ENCODE measurements around the gene BACE1-AS. TPM values are rescaled to one million over a fixed set of nuclear protein-coding genes. Genes with fewer than 3 reads are reported as not detected.

Gene BACE1-AS
- total RNA-seq, 2 experiments from 2014 or later = 4.4 to 8.0 TPM

GRCh38 chr11:117327567-117328374, 36.6 kb downstream of the BACE1-AS start, which contains the start of gene CEP164:
CEP164 (plus strand) TSS chr11:117327854; CDS start chr11:117338587, 10,733 bp downstream.
- POLR2A ChIA-PET = interaction anchor here (0.5 to 1.7 kb wide), 11 partner anchors 14 to 648 kb away, joined by 3 to 6 read pairs (median 3); no protein-coding TSS in a partner anchor
- intact Hi-C loops (cut with micrococcal nuclease; ENCODE audit: unreplicated experiment) = loop anchor here (2.0 kb wide), 1 partner anchor 95 kb away; the partner anchor contains the start of genes PCSK7 and RNF214
- Histone ChIP-seq H2AFZ (ENCODE audit: low read length) (peak within 1 kb of the TSS; percentile 87), H3K79me2 (ENCODE audit: insufficient read depth, low read depth, low read length) (no peaks in the 10 kb centered on the region), H3K36me3 (ENCODE audit: insufficient read depth, low read length) (no peaks in the 10 kb centered on the region), H4K20me1 (ENCODE audit: insufficient read depth, low read length) (no peaks in the 10 kb centered on the region), H3K4me1 (ENCODE audit: insufficient read depth, low read length, poor library complexity, severe bottlenecking) (peaks cover 10% of the 10 kb centered on the region), H3K9me2 (ENCODE audit: insufficient read depth, low read length) (no peaks in the 10 kb centered on the region), H3K9me3 (ENCODE audit: low read length) (no peaks in the 10 kb centered on the region), H3K4me3 (ENCODE audit: low read depth, low read length, poor library complexity, severe bottlenecking) (peak within 1 kb of the TSS; percentile 92), H3K27ac (ENCODE audit: low read depth, low read length, poor library complexity, severe bottlenecking) (peak within 1 kb of the TSS; percentile 60), H3K4me2 (ENCODE audit: low read length) (peak within 1 kb of the TSS; percentile 97)
- peak; percentile 98 for DNase-seq (ENCODE audit: low spot score)
- no TSS peak for BruUV-seq (replicated peaks)
- CTCF ChIA-PET (ENCODE audit: unreplicated experiment) = interaction anchor here (0.6 to 1.0 kb wide), 2 partner anchors 44 to 1727 kb away, joined by 3 read pairs; no protein-coding TSS in a partner anchor
- TF ChIP-seq EZH2phosphoT487 (IDR thresholded peaks at IDR 0.05; ENCODE audit: borderline replicate concordance, low read depth, low read length) = no peak
- TF ChIP-seq, protein P1, sequence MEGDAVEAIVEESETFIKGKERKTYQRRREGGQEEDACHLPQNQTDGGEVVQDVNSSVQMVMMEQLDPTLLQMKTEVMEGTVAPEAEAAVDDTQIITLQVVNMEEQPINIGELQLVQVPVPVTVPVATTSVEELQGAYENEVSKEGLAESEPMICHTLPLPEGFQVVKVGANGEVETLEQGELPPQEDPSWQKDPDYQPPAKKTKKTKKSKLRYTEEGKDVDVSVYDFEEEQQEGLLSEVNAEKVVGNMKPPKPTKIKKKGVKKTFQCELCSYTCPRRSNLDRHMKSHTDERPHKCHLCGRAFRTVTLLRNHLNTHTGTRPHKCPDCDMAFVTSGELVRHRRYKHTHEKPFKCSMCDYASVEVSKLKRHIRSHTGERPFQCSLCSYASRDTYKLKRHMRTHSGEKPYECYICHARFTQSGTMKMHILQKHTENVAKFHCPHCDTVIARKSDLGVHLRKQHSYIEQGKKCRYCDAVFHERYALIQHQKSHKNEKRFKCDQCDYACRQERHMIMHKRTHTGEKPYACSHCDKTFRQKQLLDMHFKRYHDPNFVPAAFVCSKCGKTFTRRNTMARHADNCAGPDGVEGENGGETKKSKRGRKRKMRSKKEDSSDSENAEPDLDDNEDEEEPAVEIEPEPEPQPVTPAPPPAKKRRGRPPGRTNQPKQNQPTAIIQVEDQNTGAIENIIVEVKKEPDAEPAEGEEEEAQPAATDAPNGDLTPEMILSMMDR (conservative IDR thresholded peaks at IDR 0.05; ENCODE audit: low read length) = no peak

DNA sequence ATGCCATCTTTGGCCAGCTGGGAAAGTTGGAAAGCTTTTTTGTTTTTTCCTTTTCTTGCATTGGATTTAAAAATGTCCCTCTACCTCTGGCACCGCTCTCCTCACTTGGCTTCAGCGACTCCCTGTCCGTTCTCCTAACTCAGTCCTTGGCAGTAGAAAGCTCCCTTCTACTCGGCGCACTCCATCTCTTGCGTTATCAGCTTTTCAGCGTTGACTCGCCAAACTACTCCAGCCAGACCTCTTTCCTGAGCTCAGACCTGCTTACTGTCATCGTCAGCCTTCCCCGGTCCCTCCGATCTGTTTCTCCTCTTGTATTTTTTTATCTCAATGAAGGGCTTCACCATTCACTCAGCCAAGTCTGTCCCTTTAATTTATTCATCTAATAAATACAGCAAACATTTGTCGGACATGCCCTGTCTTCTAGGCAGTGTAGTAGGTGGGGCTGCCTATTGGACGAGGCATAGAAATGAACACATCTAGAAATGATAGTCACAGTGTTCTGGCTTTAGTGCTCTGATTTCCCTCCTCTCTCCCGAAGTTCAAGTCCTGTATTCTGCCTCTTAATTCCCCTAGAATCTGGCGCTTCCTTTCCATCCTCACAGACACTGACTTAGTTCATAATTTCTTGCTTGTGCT, 37.3 kb downstream of the BACE1-AS start:
- TF ChIP-seq EZH2phosphoT487 (IDR thresholded peaks at IDR 0.05; ENCODE audit: borderline replicate concordance, low read depth, low read length) = no peak
- TF ChIP-seq, protein P1 (conservative IDR thresholded peaks at IDR 0.05; ENCODE audit: low read length) = no peak
- H3K9me3 ChIP-seq (ENCODE audit: low read length) = no peaks in the 10 kb centered on the region
- peak; percentile 19 for DNase-seq (ENCODE audit: low spot score)
- peak overlapping the region; percentile 87 for H2AFZ ChIP-seq (ENCODE audit: low read length)
- intact Hi-C loops (cut with micrococcal nuclease; ENCODE audit: unreplicated experiment) = no loop called here
- peak overlapping the region; percentile 92 for H3K4me3 ChIP-seq (ENCODE audit: low read depth, low read length, poor library complexity, severe bottlenecking)
- no peaks in the 10 kb centered on the region for H3K79me2 ChIP-seq (ENCODE audit: insufficient read depth, low read depth, low read length)
- peak overlapping the region; percentile 60 for H3K27ac ChIP-seq (ENCODE audit: low read depth, low read length, poor library complexity, severe bottlenecking)
- ChIA-PET POLR2A (interaction anchor here (0.6 to 1.7 kb wide), 6 partner anchors 13 to 408 kb away, joined by 3 to 6 read pairs (median 4); no protein-coding TSS in a partner anchor), CTCF (ENCODE audit: unreplicated experiment) (no interaction called here)
- H3K4me1 ChIP-seq (ENCODE audit: insufficient read depth, low read length, poor library complexity, severe bottlenecking) = peaks cover 10% of the 10 kb centered on the region
- H3K9me2 ChIP-seq (ENCODE audit: insufficient read depth, low read length) = no peaks in the 10 kb centered on the region
- no TSS peak for BruUV-seq (replicated peaks)
- H4K20me1 ChIP-seq (ENCODE audit: insufficient read depth, low read length) = no peaks in the 10 kb centered on the region
- H3K4me2 ChIP-seq (ENCODE audit: low read length) = peak overlapping the region; percentile 97
- H3K36me3 ChIP-seq (ENCODE audit: insufficient read depth, low read length) = no peaks in the 10 kb centered on the region
